Hepatocyte (in vitro differentiated cells): ENCODE data around the gene EHMT2. TPM values are rescaled to one million over a fixed set of nuclear protein-coding genes. Genes with fewer than 3 reads are reported as not detected.

Source experiments
- DNase-seq: peaks from one replicate; pipeline ENCODE4 v3.0.0-alpha.2; 2016; ENCODE audit warnings: low spot score
- H2AFZ ChIP-seq: fragments of 200-600 bp; sonication (generic); 2 replicates; pipeline ENCODE4 v1.6.0; 2016; ENCODE audit warnings: antibody characterized with exemption, mild to moderate bottlenecking
- H3K27ac ChIP-seq: fragments of 200-600 bp; sonication (generic); 2 replicates; pipeline ENCODE4 v1.5.1; 2016; ENCODE audit warnings: mild to moderate bottlenecking
- H3K27me3 ChIP-seq: fragments of 200-600 bp; sonication (generic); 2 replicates; pipeline ENCODE4 v1.6.1; 2016
- H3K36me3 ChIP-seq: fragments of 200-600 bp; sonication (generic); replicated peaks from 2 replicates; pipeline ENCODE4 v1.5.1; 2016; ENCODE audit warnings: low read depth; ENCODE audit not compliant: insufficient read depth
- H3K4me1 ChIP-seq: fragments of 200-600 bp; sonication (generic); 2 replicates; pipeline ENCODE4 v1.5.1; 2016; ENCODE audit warnings: mild to moderate bottlenecking, moderate library complexity; ENCODE audit not compliant: insufficient read depth
- H3K4me2 ChIP-seq: fragments of 200-600 bp; sonication (generic); 2 replicates; pipeline ENCODE4 v1.6.0; 2016
- H3K4me3 ChIP-seq: fragments of 200-600 bp; sonication (generic); 2 replicates; pipeline ENCODE4 v1.5.1; 2016; ENCODE audit warnings: mild to moderate bottlenecking
- H3K79me2 ChIP-seq: fragments of 200-600 bp; sonication (generic); 2 replicates; pipeline ENCODE4 v1.6.0; 2017; ENCODE audit warnings: mild to moderate bottlenecking
- H3K9me2 ChIP-seq: fragments of 200-600 bp; sonication (generic); replicated peaks from 2 replicates; pipeline ENCODE4 v1.6.0; 2017; ENCODE audit warnings: mild to moderate bottlenecking; ENCODE audit not compliant: insufficient read depth
- H3K9me3 ChIP-seq: fragments of 200-600 bp; sonication (generic); 2 replicates; pipeline ENCODE4 v1.5.1; 2016; ENCODE audit warnings: low read depth, mild to moderate bottlenecking
- H4K20me1 ChIP-seq: fragments of 200-600 bp; sonication (generic); 2 replicates; pipeline ENCODE4 v1.6.0; 2016; ENCODE audit warnings: mild to moderate bottlenecking; ENCODE audit not compliant: insufficient read depth, poor library complexity, severe bottlenecking
- CTCF ChIP-seq: fragments of 200-600 bp; sonication (generic); IDR thresholded peaks from 2 replicates; pipeline ENCODE4 v1.5.1; 2016; ENCODE audit warnings: antibody characterized with exemption, mild to moderate bottlenecking; ENCODE audit not compliant: poor library complexity
- EZH2 ChIP-seq: fragments of 200-600 bp; sonication (generic); IDR thresholded peaks from 2 replicates; pipeline ENCODE4 v1.6.1; 2016; ENCODE audit warnings: antibody characterized with exemption, mild to moderate bottlenecking, borderline replicate concordance
- EZH2phosphoT487 ChIP-seq: fragments of 200-600 bp; sonication (generic); IDR thresholded peaks from one replicate; pipeline ENCODE4 v1.6.1; 2018; ENCODE audit warnings: antibody characterized with exemption, mild to moderate bottlenecking, low read depth, moderate library complexity; ENCODE audit not compliant: unreplicated experiment, severe bottlenecking
- WGBS: methylation state at CpG from one replicate; pipeline ENCODE4 v1.1.6; 2016; ENCODE audit warnings: low lambda C conversion rate; ENCODE audit errors: missing lambda C conversion rate; 5-methylcytosine and 5-hydroxymethylcytosine counted together
- polyA plus RNA-seq: library from polyadenylated mRNA; unstranded; fragments of >200 nt; fragmentation: Nextera tagmentation; extraction: Ambion mirVana; gene quantifications from 2 replicates; pipeline ENCODE4 v1.2.1, GENCODE V29; 2016
- total RNA-seq: library from RNA; depleted of rRNA; stranded (reverse); fragments of >200 nt; gene quantifications from 2 replicates; pipeline ENCODE4 v1.2.3, GENCODE V29; 2014

The EHMT2 gene
- total and polyA plus RNA-seq, 2 experiments from 2014 or later, result 40.0 to 41.9 TPM

DNA sequence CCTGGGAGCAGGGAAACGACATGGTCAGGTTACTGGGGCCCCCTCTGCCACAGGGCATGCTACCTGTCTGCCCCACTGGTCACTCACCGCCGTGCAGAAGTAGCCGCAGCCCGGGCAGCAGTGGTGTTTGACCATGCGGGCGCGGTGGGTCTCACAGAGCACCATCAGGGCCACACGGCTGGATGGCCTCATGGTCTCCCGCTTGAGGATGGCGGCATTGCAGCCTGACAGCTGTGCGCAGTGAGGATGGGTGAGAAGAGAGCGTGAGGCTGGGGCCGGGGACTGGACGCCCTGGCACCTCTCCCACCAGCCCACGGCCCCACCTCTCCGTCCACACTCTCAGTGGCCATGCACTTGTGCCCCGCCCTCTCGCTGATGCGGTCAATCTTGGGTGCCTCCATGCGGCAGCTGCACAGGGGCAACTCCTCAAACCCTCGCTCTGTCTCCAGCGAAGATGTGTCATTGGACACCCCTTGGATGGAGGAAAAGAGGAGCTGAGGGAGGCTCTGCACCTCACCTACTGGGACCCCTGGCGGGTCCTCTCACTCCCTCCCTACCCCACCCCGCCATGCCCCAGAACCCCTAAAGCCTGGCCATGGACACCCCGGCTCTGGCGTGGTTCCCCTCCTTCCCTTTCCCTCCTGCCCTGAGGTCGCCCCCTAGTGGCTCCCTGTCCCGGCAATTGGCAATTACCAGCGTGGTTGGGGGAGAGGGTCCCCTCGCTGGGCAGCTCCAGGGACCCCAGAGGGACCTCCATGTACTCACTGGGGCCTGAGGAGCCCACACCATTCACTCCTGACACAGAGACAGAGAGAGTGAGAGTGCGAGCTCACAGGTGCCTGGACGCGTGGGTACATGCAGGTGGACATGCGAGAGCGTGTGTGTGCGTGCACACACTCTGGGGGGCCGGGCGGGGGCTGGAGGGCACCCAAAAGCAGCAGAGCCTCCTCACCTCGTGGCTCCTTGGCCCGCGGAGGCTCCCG, 8.9 kb downstream of the EHMT2 start:
- Histone ChIP-seq H3K4me1 (no peaks in the 10 kb centered on the region), H3K36me3 (no peaks in the 10 kb centered on the region), H3K4me3 (no peak overlapping the region), H4K20me1 (no peaks in the 10 kb centered on the region), H3K4me2 (no peak overlapping the region), H3K27ac (no peak overlapping the region), H2AFZ (no peak overlapping the region), H3K79me2 (no peaks in the 10 kb centered on the region), H3K9me2 (no peaks in the 10 kb centered on the region), H3K9me3 (no peaks in the 10 kb centered on the region), H3K27me3 (no peaks in the 10 kb centered on the region)
- DNase-seq, result peak; percentile 46
- WGBS, result 92% methylated on average over 41 of the region's 43 CpGs
- TF ChIP-seq EZH2phosphoT487, result no peak
- TF ChIP-seq EZH2, result no peak
- TF ChIP-seq CTCF, result peak; percentile 66

GRCh38 chr6:31887173-31888007, 10.1 kb downstream of the EHMT2 start:
- Histone ChIP-seq H3K9me2 (no peaks in the 10 kb centered on the region), H3K27me3 (no peaks in the 10 kb centered on the region), H3K36me3 (no peaks in the 10 kb centered on the region), H3K27ac (no peak overlapping the region), H3K4me2 (no peak overlapping the region), H2AFZ (no peak overlapping the region), H3K79me2 (no peaks in the 10 kb centered on the region), H3K4me1 (no peaks in the 10 kb centered on the region), H3K9me3 (no peaks in the 10 kb centered on the region), H4K20me1 (no peaks in the 10 kb centered on the region), H3K4me3 (no peak overlapping the region)
- no peak for DNase-seq
- TF ChIP-seq CTCF (no peak), EZH2phosphoT487 (no peak), EZH2 (no peak)
- WGBS, result 94% methylated on average over 19 of the region's 19 CpGs

- no peak for DNase-seq
- no peaks in the 10 kb centered on the region for H3K36me3 ChIP-seq
- 93% methylated on average over 17 of the region's 18 CpGs for WGBS
- no peaks in the 10 kb centered on the region for H3K79me2 ChIP-seq
- no peaks in the 10 kb centered on the region for H4K20me1 ChIP-seq
- H3K4me3 ChIP-seq, result no peak overlapping the region
- TF ChIP-seq EZH2 (no peak), CTCF (no peak), EZH2phosphoT487 (no peak)
- H2AFZ ChIP-seq, result no peak overlapping the region
- H3K4me1 ChIP-seq, result no peaks in the 10 kb centered on the region
- no peaks in the 10 kb centered on the region for H3K27me3 ChIP-seq
- H3K9me3 ChIP-seq, result no peaks in the 10 kb centered on the region
- no peak overlapping the region for H3K27ac ChIP-seq
- no peaks in the 10 kb centered on the region for H3K9me2 ChIP-seq
- H3K4me2 ChIP-seq, result no peak overlapping the region
Measured at GRCh38 chr6:31886541-31886991, 10.9 kb downstream of the EHMT2 start.
